ENCODE results near the gene NFIL3.

Gene NFIL3

DNA sequence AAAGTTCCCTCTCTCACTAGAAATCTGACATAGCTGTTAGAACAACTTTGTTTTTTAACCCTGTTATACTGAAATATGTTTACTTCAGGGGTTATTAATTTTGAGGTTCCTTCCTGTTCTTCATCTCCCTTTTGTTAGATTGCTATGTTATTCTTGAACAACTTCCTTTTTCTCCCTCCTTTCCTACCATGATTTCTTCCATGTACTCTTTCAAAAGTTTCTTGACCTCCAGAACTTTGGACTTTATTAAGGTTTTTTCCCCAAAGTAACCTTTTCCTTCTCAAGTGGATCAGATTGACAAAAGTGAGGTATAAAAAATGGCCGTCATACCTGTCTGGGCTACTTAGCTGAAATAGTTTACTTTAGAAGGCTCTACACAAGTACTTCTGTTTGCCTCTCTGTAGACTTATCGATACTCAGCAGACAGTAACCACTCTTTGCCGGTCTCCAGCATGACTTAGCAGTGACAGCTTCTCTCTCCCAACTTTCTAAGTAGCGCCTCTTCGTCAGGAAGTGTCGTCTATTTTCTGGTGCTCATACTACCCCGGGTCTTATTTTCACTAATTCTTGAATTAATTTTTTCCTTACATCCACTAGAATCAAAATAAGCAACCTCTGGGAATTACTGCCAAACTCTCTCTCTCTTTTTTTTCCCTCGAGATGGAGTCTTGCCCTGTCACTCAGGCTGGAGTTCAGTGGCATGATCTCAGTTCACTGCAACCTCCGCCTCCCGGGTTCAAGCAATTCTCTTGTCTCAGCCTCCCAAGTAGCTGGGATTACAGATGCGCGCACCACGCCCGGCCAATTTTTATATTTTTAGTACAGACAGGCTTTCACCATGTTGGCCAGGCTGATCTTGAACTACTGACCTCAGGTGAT is 19.7 kb downstream of the NFIL3 start:
- no peak for DNase-seq (ENCODE audit: low spot score)
- ChIA-PET POLR2A (ENCODE audit: low non-redundant PET) (no interaction called here), CTCF (no interaction called here)
- TF ChIP-seq, protein P1, sequence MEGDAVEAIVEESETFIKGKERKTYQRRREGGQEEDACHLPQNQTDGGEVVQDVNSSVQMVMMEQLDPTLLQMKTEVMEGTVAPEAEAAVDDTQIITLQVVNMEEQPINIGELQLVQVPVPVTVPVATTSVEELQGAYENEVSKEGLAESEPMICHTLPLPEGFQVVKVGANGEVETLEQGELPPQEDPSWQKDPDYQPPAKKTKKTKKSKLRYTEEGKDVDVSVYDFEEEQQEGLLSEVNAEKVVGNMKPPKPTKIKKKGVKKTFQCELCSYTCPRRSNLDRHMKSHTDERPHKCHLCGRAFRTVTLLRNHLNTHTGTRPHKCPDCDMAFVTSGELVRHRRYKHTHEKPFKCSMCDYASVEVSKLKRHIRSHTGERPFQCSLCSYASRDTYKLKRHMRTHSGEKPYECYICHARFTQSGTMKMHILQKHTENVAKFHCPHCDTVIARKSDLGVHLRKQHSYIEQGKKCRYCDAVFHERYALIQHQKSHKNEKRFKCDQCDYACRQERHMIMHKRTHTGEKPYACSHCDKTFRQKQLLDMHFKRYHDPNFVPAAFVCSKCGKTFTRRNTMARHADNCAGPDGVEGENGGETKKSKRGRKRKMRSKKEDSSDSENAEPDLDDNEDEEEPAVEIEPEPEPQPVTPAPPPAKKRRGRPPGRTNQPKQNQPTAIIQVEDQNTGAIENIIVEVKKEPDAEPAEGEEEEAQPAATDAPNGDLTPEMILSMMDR (conservative IDR thresholded peaks at IDR 0.05; ENCODE audit: low read depth), result no peak
- no peak overlapping the region for H3K27ac ChIP-seq

DNA sequence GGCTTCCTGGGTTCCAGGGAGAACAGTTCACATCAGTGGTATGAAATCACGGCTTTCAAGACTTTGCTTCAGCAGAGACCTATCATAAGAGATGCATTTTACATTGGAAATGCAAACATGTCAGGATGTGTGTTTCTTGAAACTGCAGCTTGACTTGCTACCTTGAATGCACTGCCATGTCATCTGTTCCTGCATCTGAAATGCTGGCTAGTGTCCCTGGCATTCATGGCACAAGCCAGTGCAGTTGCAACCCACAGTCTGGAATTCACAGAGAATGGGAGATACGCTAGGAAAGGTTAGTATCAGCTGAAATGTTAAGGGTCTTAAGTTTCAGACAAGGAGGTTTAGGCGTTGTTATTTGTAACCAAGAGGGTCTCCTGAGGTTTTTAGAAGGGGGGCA is 24.7 kb downstream of the NFIL3 start:
- ChIA-PET POLR2A (ENCODE audit: low non-redundant PET) (no interaction called here), CTCF (interaction anchor here (0.7 kb wide), 1 partner anchor 877 kb away, joined by 3 read pairs; no protein-coding TSS in a partner anchor)
- DNase-seq (ENCODE audit: low spot score), result no peak
- TF ChIP-seq, protein P1 (conservative IDR thresholded peaks at IDR 0.05; ENCODE audit: low read depth), result no peak
- no peak overlapping the region for H3K27ac ChIP-seq

DNA sequence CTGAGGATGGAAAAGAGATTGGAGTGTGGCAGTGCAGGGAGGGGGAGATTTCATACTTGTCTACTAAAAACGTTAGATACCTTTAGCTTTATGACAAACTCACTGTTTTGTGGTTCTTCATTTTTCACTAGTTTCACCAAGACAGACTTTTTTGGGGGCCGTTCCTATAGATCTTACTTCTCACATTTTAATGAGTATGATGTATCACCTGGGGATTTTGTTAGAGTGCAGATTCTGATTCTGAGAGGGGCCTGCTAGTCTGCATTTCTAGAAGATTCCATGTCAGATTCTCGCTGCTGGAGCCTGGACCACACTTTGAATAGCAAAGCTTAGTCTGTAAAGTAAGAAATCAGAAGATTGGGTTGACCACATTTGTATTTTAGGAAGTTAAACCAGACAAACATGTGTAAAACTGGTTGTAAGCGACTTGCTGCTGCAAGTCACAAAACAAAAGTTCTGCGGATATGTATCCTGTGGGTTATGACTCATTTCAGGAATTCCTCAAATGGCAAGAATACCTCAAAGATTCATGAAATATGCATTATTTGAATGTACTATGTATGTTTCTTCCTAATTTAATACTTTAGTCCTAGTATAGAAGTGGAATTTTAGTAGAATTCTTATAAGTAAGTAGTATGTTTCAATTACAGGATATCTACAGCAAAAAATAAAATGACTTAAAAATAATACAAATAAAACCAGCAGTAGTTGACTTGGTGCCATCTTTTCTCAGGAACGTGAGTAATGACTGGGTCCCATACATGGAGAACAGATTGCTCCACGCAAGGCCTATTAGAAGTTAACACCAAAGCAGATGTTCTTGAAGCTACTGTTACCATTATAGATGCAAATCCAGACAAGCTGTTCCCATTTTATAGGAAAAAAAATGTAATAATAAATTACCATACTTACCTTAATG is 27.8 kb downstream of the NFIL3 start:
- DNase-seq (ENCODE audit: low spot score), result peak; percentile 85
- POLR2A ChIA-PET (ENCODE audit: low non-redundant PET), result no interaction called here
- peak overlapping the region; percentile 23; the same call in 1 of the 2 replicates for H3K27ac ChIP-seq
- TF ChIP-seq, protein P1 (conservative IDR thresholded peaks at IDR 0.05; ENCODE audit: low read depth), result no peak
- CTCF ChIA-PET, result interaction anchor here (0.6 to 0.9 kb wide), 2 partner anchors 35 to 662 kb away, joined by 3 read pairs; no protein-coding TSS in a partner anchor

DNA sequence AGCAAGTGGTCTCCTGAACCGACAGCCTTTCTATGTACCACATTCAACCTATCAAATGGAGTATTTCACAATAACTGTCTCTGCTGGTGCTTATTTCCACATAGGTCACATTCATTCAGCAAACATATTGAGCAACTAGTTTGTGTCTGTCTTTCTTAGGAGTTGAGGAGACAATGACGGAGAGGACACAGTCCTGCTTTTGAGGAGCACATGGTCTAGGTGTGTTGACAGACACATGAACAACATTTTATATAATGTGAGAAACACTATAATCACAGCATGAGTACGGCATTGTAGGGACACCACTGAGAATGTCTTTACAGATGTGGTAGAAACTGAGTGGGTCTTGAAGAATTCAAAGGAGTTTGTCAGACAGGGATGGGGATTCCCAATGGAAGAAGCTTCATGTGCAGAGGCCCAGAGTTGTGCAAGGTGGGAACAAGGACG is 28.5 kb downstream of the NFIL3 start:
- DNase-seq (ENCODE audit: low spot score), result peak; percentile 75
- ChIA-PET POLR2A (ENCODE audit: low non-redundant PET) (no interaction called here), CTCF (no interaction called here)
- TF ChIP-seq, protein P1 (conservative IDR thresholded peaks at IDR 0.05; ENCODE audit: low read depth), result no peak
- peak overlapping the region; percentile 23; the same call in 1 of the 2 replicates for H3K27ac ChIP-seq

DNA sequence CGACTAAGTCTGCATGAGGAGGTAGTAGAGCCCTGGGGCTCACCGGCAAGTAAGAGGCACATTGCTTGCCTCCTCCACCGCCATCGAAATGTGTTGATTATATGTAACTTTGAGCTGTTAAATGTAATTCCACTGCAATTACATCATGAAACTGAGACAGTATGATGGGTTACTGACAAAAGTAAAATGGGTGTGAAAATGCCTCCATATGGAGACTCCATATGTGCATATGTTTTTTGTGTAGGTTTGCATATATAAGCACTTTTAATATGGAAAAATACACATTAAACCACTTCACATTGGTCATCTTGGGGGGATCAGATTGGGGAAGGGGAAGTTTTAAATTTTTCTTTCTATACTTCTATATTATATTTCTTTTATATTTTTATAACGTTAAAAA is 29.8 kb downstream of the NFIL3 start:
- no peak for DNase-seq (ENCODE audit: low spot score)
- TF ChIP-seq, protein P1 (conservative IDR thresholded peaks at IDR 0.05; ENCODE audit: low read depth), result no peak
- ChIA-PET CTCF (no interaction called here), POLR2A (ENCODE audit: low non-redundant PET) (no interaction called here)
- H3K27ac ChIP-seq, result no peak overlapping the region

DNA sequence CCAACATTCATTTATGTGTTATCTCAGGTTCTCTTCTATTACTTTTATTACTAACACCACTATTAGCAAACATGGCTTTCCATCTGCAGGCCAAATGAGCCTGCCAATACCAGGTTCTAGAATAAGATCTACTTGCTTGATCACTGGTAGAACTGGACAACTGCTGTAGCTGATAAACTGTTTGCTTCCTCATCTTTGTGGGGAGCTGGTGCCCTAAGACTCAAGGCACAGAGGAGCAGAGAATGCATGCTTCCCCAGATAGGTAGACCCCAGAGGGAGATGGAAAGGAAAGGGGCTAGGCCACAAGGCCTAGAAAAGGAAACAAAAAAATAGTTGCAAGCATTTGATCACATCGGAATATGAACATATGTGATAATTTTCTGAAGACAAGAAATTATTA is 31.2 kb downstream of the NFIL3 start:
- TF ChIP-seq, protein P1 (conservative IDR thresholded peaks at IDR 0.05; ENCODE audit: low read depth), result no peak
- no peak for DNase-seq (ENCODE audit: low spot score)
- CTCF ChIA-PET, result interaction anchor here (0.6 to 1.2 kb wide), 2 partner anchors 337 to 477 kb away, joined by 3 read pairs; no protein-coding TSS in a partner anchor
- POLR2A ChIA-PET (ENCODE audit: low non-redundant PET), result no interaction called here
- H3K27ac ChIP-seq, result no peak overlapping the region
